ENCODE measurements around the gene ITGA1. TPM values are rescaled to one million over a fixed set of nuclear protein-coding genes. Genes with fewer than 3 reads are reported as not detected.

Gene ITGA1
- polyA plus RNA-seq, 3 donors = 0.33 to 0.89 (median 0.79) TPM

DNA sequence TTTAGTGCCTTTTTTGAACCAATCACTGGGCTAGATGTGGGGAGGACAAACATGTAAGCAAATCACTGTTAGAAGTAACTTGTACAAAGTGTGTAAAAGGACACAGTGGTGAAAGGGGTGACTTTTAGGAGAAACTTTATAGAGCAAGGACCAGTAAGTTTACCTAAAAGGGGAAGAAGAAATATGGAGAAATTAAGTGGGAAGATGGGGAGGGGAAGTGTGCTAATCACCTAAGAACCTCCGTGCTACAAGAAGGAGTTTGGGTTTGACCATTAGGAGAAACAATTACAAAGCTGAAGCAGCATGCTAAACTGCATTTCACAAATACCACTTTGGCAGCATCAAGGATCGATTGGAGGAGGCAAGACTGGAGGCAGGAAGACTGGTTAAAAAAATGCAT is 17.3 kb downstream of the ITGA1 start:
- Histone ChIP-seq H3K9me3 (replicated peaks in 1 of 2; ENCODE audit: control insufficient read depth in 1 of 2, insufficient read depth in 1 of 2, low read length in 2 of 2) (no peaks in the 10 kb centered on the region), H3K27me3 (ENCODE audit: control insufficient read depth in 2 of 2, insufficient read depth in 2 of 2, low read length in 2 of 2) (no peaks in the 10 kb centered on the region), H3K79me2 (ENCODE audit: insufficient read depth, low read length) (peaks cover 38% of the 10 kb centered on the region), H3K4me2 (replicated peaks; ENCODE audit: extremely low read depth, low read length, poor library complexity, severe bottlenecking) (peak overlapping the region; percentile 37), H3K4me1 (ENCODE audit: control insufficient read depth in 1 of 2, insufficient read depth in 2 of 2, low read length in 2 of 2) (peaks cover 52 to 75% of the 10 kb centered on the region in 2 donors), H3K9ac (ENCODE audit: insufficient read depth, low read length, poor library complexity, severe bottlenecking) (no peak overlapping the region), H4K20me1 (ENCODE audit: insufficient read depth, low read length) (no peaks in the 10 kb centered on the region), H3K36me3 (replicated peaks in 1 of 2; ENCODE audit: control insufficient read depth in 1 of 2, insufficient read depth in 2 of 2, low read length in 2 of 2) (no peaks in the 10 kb centered on the region), H3K4me3 (replicated peaks in 1 of 3; ENCODE audit: low read depth in 2 of 3, low read length in 3 of 3) (no peak overlapping the region), H2AFZ (ENCODE audit: insufficient read depth, low read depth, low read length, poor library complexity, severe bottlenecking) (no peak overlapping the region), H3K27ac (ENCODE audit: low read depth in 1 of 2, low read length in 2 of 2) (peak overlapping the region in 1 of 2 donors; percentile 74)
- Mint-ChIP-seq H3K9me3 (peaks cover 0 to 3% (median 0%) of the 10 kb centered on the region in 7 donors), H3K36me3 (peaks cover 5 to 8% of the 10 kb centered on the region in 2 donors), H3K4me3 (peak overlapping the region in 1 of 2 donors; percentile 47), H3K27ac (peak overlapping the region; percentile 72 to 93 (median 89)), H3K4me1 (peaks cover 60% of the 10 kb centered on the region), H3K27me3 (ENCODE audit: low read depth in 3 of 3) (no peaks in the 10 kb centered on the region)
- TF ChIP-seq, protein P1, sequence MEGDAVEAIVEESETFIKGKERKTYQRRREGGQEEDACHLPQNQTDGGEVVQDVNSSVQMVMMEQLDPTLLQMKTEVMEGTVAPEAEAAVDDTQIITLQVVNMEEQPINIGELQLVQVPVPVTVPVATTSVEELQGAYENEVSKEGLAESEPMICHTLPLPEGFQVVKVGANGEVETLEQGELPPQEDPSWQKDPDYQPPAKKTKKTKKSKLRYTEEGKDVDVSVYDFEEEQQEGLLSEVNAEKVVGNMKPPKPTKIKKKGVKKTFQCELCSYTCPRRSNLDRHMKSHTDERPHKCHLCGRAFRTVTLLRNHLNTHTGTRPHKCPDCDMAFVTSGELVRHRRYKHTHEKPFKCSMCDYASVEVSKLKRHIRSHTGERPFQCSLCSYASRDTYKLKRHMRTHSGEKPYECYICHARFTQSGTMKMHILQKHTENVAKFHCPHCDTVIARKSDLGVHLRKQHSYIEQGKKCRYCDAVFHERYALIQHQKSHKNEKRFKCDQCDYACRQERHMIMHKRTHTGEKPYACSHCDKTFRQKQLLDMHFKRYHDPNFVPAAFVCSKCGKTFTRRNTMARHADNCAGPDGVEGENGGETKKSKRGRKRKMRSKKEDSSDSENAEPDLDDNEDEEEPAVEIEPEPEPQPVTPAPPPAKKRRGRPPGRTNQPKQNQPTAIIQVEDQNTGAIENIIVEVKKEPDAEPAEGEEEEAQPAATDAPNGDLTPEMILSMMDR (IDR thresholded peaks at IDR 0.05) = no peak
- peak in 2 of 3 donors; percentile 61 to 74 for DNase-seq
- 86% methylated on average over 1 of the region's 2 CpGs for WGBS (ENCODE audit: insufficient coverage)
- intact Hi-C loops (cut with micrococcal nuclease) = no loop called here

DNA sequence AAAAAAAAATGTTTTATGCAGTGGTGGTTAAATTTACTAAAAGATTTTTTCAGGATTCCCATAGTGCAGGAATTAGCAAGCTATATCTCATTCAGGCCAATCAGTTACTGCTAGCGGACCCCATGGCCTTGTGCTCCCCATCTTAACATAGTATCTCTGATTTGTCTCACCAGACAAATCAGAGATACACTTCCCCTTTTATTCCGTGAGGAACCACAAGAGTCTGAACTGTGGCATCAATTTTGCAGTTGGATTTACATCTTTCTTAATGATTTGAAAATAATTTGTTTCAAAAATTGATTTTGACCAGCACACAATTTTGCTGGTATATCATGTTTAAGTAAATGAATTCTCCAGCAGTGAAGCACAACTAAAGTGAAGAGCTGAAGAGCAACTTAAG is 17.9 kb downstream of the ITGA1 start:
- intact Hi-C loops (cut with micrococcal nuclease) = no loop called here
- H3K27ac ChIP-seq (ENCODE audit: low read depth in 1 of 2, low read length in 2 of 2) = peak overlapping the region in 1 of 2 donors; percentile 74
- peaks cover 0 to 3% (median 0%) of the 10 kb centered on the region in 7 donors for H3K9me3 Mint-ChIP-seq

More for the DNA sequence above, 17.9 kb downstream of the ITGA1 start:
- no peaks in the 10 kb centered on the region for H3K9me3 ChIP-seq (replicated peaks in 1 of 2; ENCODE audit: control insufficient read depth in 1 of 2, insufficient read depth in 1 of 2, low read length in 2 of 2)
- H3K79me2 ChIP-seq (ENCODE audit: insufficient read depth, low read length) = peaks cover 38% of the 10 kb centered on the region
- H3K9ac ChIP-seq (ENCODE audit: insufficient read depth, low read length, poor library complexity, severe bottlenecking) = no peak overlapping the region
- Mint-ChIP-seq H3K4me1 (peaks cover 61% of the 10 kb centered on the region), H3K27ac (peak overlapping the region; percentile 72 to 93 (median 89)), H3K36me3 (peaks cover 6 to 8% of the 10 kb centered on the region in 2 donors), H3K27me3 (ENCODE audit: low read depth in 3 of 3) (no peaks in the 10 kb centered on the region), H3K4me3 (no peak overlapping the region)
- no peak overlapping the region for H2AFZ ChIP-seq (ENCODE audit: insufficient read depth, low read depth, low read length, poor library complexity, severe bottlenecking)
- H3K4me1 ChIP-seq (ENCODE audit: control insufficient read depth in 1 of 2, insufficient read depth in 2 of 2, low read length in 2 of 2) = peaks cover 53 to 75% of the 10 kb centered on the region in 2 donors
- WGBS (ENCODE audit: insufficient coverage) = 100% methylated on average over 1 of the region's 2 CpGs
- H3K27me3 ChIP-seq (ENCODE audit: control insufficient read depth in 2 of 2, insufficient read depth in 2 of 2, low read length in 2 of 2) = no peaks in the 10 kb centered on the region
- H3K4me2 ChIP-seq (replicated peaks; ENCODE audit: extremely low read depth, low read length, poor library complexity, severe bottlenecking) = peak overlapping the region; percentile 37
- peak in 2 of 3 donors; percentile 37 to 55 for DNase-seq
- TF ChIP-seq, protein P1 (IDR thresholded peaks at IDR 0.05) = no peak
- no peaks in the 10 kb centered on the region for H4K20me1 ChIP-seq (ENCODE audit: insufficient read depth, low read length)
- H3K4me3 ChIP-seq (replicated peaks in 1 of 3; ENCODE audit: low read depth in 2 of 3, low read length in 3 of 3) = no peak overlapping the region
- H3K36me3 ChIP-seq (replicated peaks in 1 of 2; ENCODE audit: control insufficient read depth in 1 of 2, insufficient read depth in 2 of 2, low read length in 2 of 2) = no peaks in the 10 kb centered on the region

Measured in CD14-positive monocyte (primary cell).